ENCODE results near the gene TRAF3.
A peak's percentile ranks its signal among the peaks of the same experiment; 100 is the strongest.

TRAF3 gene

GRCh38 chr14:102878174-102878969 is 101.1 kb downstream of the TRAF3 start:
- no peak overlapping the region for H4K12ac ChIP-seq (ENCODE audit: low read depth, low read length)
- H3K27me3 ChIP-seq (ENCODE audit: insufficient read depth, low read length): no peaks in the 10 kb centered on the region
- WGBS (ENCODE audit: extremely low coverage, insufficient coverage, insufficient read length): no CpG with 5 or more reads among the region's 6 CpGs
- H3K36me3 ChIP-seq (ENCODE audit: control insufficient read depth in 1 of 2, insufficient read depth in 2 of 2, low read length in 2 of 2): peaks cover 6 to 13% of the 10 kb centered on the region in 2 experiments
- no peak overlapping the region for H2BK120ac ChIP-seq (ENCODE audit: insufficient read depth, low read length, poor library complexity)
- H3K9me3 ChIP-seq (ENCODE audit: insufficient read depth, low read depth, low read length): no peaks in the 10 kb centered on the region
- H2AK5ac ChIP-seq (ENCODE audit: low read length): no peak overlapping the region
- H2BK12ac ChIP-seq (ENCODE audit: low read length): no peak overlapping the region
- H2BK5ac ChIP-seq (ENCODE audit: low read depth, low read length, poor library complexity): no peak overlapping the region
- H3K18ac ChIP-seq (ENCODE audit: low read length): no peak overlapping the region
- no peak overlapping the region for H4K91ac ChIP-seq (ENCODE audit: low read depth, low read length)
- no peak overlapping the region for H3K4me3 ChIP-seq (ENCODE audit: low read depth, low read length)
- no peak overlapping the region for H2AFZ ChIP-seq (ENCODE audit: insufficient read depth, low read length, poor library complexity)
- H3K79me2 ChIP-seq (ENCODE audit: control insufficient read depth, insufficient read depth, low read length, poor library complexity): no peaks in the 10 kb centered on the region
- H3K79me1 ChIP-seq (ENCODE audit: low read length): no peaks in the 10 kb centered on the region
- H3K14ac ChIP-seq (ENCODE audit: low read length): no peak overlapping the region
- H3K23ac ChIP-seq (ENCODE audit: low read length): no peak overlapping the region
- no peak overlapping the region for H3K9ac ChIP-seq (ENCODE audit: low read length)
- no peak overlapping the region for H4K8ac ChIP-seq (ENCODE audit: low read depth, low read length)
- no peak overlapping the region for H3K4me2 ChIP-seq (ENCODE audit: low read length)
- H3K4me1 ChIP-seq (ENCODE audit: control insufficient read depth in 1 of 2, insufficient read depth in 2 of 2, low read length in 2 of 2): peaks cover 0 to 3% of the 10 kb centered on the region in 2 experiments
- no peak overlapping the region for H3K27ac ChIP-seq (ENCODE audit: low read depth, low read length)
- no peak overlapping the region for H3K4ac ChIP-seq (ENCODE audit: low read depth, low read length)
- no peak for DNase-seq

DNA sequence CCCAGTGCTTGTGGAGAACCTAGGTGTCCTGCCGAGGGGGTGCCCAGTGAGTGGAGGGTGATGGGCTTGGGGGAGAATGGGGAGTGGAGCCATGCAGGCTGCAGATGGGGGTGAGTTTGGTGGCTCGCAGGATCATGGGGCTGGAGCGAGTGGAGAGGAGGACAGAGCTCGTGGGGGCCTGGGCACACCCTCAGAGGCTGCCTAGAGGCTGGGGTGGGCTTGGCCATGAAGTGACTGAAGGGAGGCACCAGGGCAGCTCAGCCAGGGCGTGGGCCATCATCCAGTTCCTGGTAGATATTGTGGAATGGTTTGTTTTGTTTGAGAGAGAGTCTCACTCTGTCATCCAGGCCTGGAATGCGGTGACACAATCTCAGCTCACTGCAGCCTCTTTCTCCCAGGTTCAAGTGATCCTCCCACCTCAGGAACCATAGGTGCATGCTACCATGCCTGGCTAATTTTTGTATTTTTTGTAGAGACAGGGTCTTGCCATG is 101.8 kb downstream of the TRAF3 start:
- H3K14ac ChIP-seq (ENCODE audit: low read length): no peak overlapping the region
- no peak overlapping the region for H2BK12ac ChIP-seq (ENCODE audit: low read length)
- no peak overlapping the region for H2BK120ac ChIP-seq (ENCODE audit: insufficient read depth, low read length, poor library complexity)
- H2AFZ ChIP-seq (ENCODE audit: insufficient read depth, low read length, poor library complexity): no peak overlapping the region
- no peak overlapping the region for H3K9ac ChIP-seq (ENCODE audit: low read length)
- no peak overlapping the region for H4K91ac ChIP-seq (ENCODE audit: low read depth, low read length)
- peaks cover 7 to 13% of the 10 kb centered on the region in 2 experiments for H3K36me3 ChIP-seq (ENCODE audit: control insufficient read depth in 1 of 2, insufficient read depth in 2 of 2, low read length in 2 of 2)
- peaks cover 0 to 3% of the 10 kb centered on the region in 2 experiments for H3K4me1 ChIP-seq (ENCODE audit: control insufficient read depth in 1 of 2, insufficient read depth in 2 of 2, low read length in 2 of 2)
- no peak overlapping the region for H3K4ac ChIP-seq (ENCODE audit: low read depth, low read length)
- peak; percentile 34 to 56 for DNase-seq
- H3K9me3 ChIP-seq (ENCODE audit: insufficient read depth, low read depth, low read length): no peaks in the 10 kb centered on the region
- H3K18ac ChIP-seq (ENCODE audit: low read length): no peak overlapping the region
- no peak overlapping the region for H2BK5ac ChIP-seq (ENCODE audit: low read depth, low read length, poor library complexity)
- no peaks in the 10 kb centered on the region for H3K27me3 ChIP-seq (ENCODE audit: insufficient read depth, low read length)
- WGBS (ENCODE audit: extremely low coverage, insufficient coverage, insufficient read length): no CpG with 5 or more reads among the region's 6 CpGs
- no peak overlapping the region for H2AK5ac ChIP-seq (ENCODE audit: low read length)
- H4K12ac ChIP-seq (ENCODE audit: low read depth, low read length): no peak overlapping the region
- no peak overlapping the region for H3K4me3 ChIP-seq (ENCODE audit: low read depth, low read length)
- no peak overlapping the region for H3K27ac ChIP-seq (ENCODE audit: low read depth, low read length)
- no peak overlapping the region for H4K8ac ChIP-seq (ENCODE audit: low read depth, low read length)
- H3K79me1 ChIP-seq (ENCODE audit: low read length): no peaks in the 10 kb centered on the region
- no peak overlapping the region for H3K4me2 ChIP-seq (ENCODE audit: low read length)
- no peaks in the 10 kb centered on the region for H3K79me2 ChIP-seq (ENCODE audit: control insufficient read depth, insufficient read depth, low read length, poor library complexity)
- H3K23ac ChIP-seq (ENCODE audit: low read length): no peak overlapping the region

GRCh38 chr14:102882226-102882906 is 105.1 kb downstream of the TRAF3 start:
- no peaks in the 10 kb centered on the region for H3K79me2 ChIP-seq (ENCODE audit: control insufficient read depth, insufficient read depth, low read length, poor library complexity)

DNA sequence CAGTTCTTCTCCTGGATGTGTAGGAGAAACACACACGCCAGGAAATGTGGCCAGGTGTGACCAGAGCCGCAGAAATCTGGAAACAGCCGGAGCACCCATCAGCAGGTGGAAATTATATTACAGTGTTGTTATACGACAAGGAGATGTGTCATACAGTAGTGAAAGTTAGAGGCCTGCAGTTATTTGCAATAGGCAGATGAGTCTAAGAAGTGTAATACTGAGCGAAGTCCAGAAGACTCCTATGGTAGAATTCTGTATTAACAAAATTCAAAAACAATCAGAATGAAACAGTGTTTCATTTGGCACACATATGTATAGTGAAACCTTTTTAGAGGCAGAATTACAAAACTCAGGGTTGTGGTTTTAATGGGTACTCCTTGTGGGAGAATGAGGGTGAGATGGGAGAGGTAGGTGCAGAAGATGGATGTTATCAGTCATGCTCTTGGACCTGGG is 105.9 kb downstream of the TRAF3 start:
- no peak overlapping the region for H2AK5ac ChIP-seq (ENCODE audit: low read length)
- no peak overlapping the region for H3K4me2 ChIP-seq (ENCODE audit: low read length)
- H3K79me1 ChIP-seq (ENCODE audit: low read length): no peaks in the 10 kb centered on the region
- no peak overlapping the region for H4K12ac ChIP-seq (ENCODE audit: low read depth, low read length)
- H4K8ac ChIP-seq (ENCODE audit: low read depth, low read length): no peak overlapping the region
- no peaks in the 10 kb centered on the region for H3K27me3 ChIP-seq (ENCODE audit: insufficient read depth, low read length)
- H3K27ac ChIP-seq (ENCODE audit: low read depth, low read length): no peak overlapping the region
- no peak overlapping the region for H3K9ac ChIP-seq (ENCODE audit: low read length)
- WGBS (ENCODE audit: extremely low coverage, insufficient coverage, insufficient read length): no CpG with 5 or more reads among the region's 5 CpGs
- no peaks in the 10 kb centered on the region for H3K9me3 ChIP-seq (ENCODE audit: insufficient read depth, low read depth, low read length)
- H2BK12ac ChIP-seq (ENCODE audit: low read length): no peak overlapping the region
- H3K23ac ChIP-seq (ENCODE audit: low read length): no peak overlapping the region
- no peak for DNase-seq
- H3K4me3 ChIP-seq (ENCODE audit: low read depth, low read length): no peak overlapping the region
- H3K4me1 ChIP-seq (ENCODE audit: control insufficient read depth in 1 of 2, insufficient read depth in 2 of 2, low read length in 2 of 2): peaks cover 4 to 5% of the 10 kb centered on the region in 2 experiments
- H2AFZ ChIP-seq (ENCODE audit: insufficient read depth, low read length, poor library complexity): no peak overlapping the region
- H3K4ac ChIP-seq (ENCODE audit: low read depth, low read length): no peak overlapping the region
- no peak overlapping the region for H3K14ac ChIP-seq (ENCODE audit: low read length)
- H3K36me3 ChIP-seq (ENCODE audit: control insufficient read depth in 1 of 2, insufficient read depth in 2 of 2, low read length in 2 of 2): peaks cover 2 to 11% of the 10 kb centered on the region in 2 experiments
- H3K79me2 ChIP-seq (ENCODE audit: control insufficient read depth, insufficient read depth, low read length, poor library complexity): no peaks in the 10 kb centered on the region
- no peak overlapping the region for H2BK120ac ChIP-seq (ENCODE audit: insufficient read depth, low read length, poor library complexity)
- no peak overlapping the region for H2BK5ac ChIP-seq (ENCODE audit: low read depth, low read length, poor library complexity)
- no peak overlapping the region for H3K18ac ChIP-seq (ENCODE audit: low read length)
- H4K91ac ChIP-seq (ENCODE audit: low read depth, low read length): no peak overlapping the region

More at GRCh38 chr14:102882226-102882906, 105.1 kb downstream of the TRAF3 start:
- WGBS (ENCODE audit: extremely low coverage, insufficient coverage, insufficient read length): no CpG with 5 or more reads among the region's 5 CpGs
- Histone ChIP-seq H4K8ac (ENCODE audit: low read depth, low read length) (no peak overlapping the region), H3K4me2 (ENCODE audit: low read length) (no peak overlapping the region), H3K23ac (ENCODE audit: low read length) (no peak overlapping the region), H3K4me3 (ENCODE audit: low read depth, low read length) (no peak overlapping the region), H2BK12ac (ENCODE audit: low read length) (no peak overlapping the region), H3K18ac (ENCODE audit: low read length) (no peak overlapping the region), H3K9ac (ENCODE audit: low read length) (no peak overlapping the region), H4K12ac (ENCODE audit: low read depth, low read length) (no peak overlapping the region), H3K27ac (ENCODE audit: low read depth, low read length) (no peak overlapping the region), H3K4me1 (ENCODE audit: control insufficient read depth in 1 of 2, insufficient read depth in 2 of 2, low read length in 2 of 2) (peaks cover 4 to 5% of the 10 kb centered on the region in 2 experiments), H3K27me3 (ENCODE audit: insufficient read depth, low read length) (no peaks in the 10 kb centered on the region), H3K9me3 (ENCODE audit: insufficient read depth, low read depth, low read length) (no peaks in the 10 kb centered on the region), H2AFZ (ENCODE audit: insufficient read depth, low read length, poor library complexity) (no peak overlapping the region), H2AK5ac (ENCODE audit: low read length) (no peak overlapping the region), H3K14ac (ENCODE audit: low read length) (no peak overlapping the region), H2BK120ac (ENCODE audit: insufficient read depth, low read length, poor library complexity) (no peak overlapping the region), H2BK5ac (ENCODE audit: low read depth, low read length, poor library complexity) (no peak overlapping the region), H3K36me3 (ENCODE audit: control insufficient read depth in 1 of 2, insufficient read depth in 2 of 2, low read length in 2 of 2) (peaks cover 3 to 9% of the 10 kb centered on the region in 2 experiments), H3K79me1 (ENCODE audit: low read length) (no peaks in the 10 kb centered on the region), H3K4ac (ENCODE audit: low read depth, low read length) (no peak overlapping the region), H4K91ac (ENCODE audit: low read depth, low read length) (no peak overlapping the region)
- no peak for DNase-seq
